GM23338 (cell line): ENCODE results near the gene KRTAP10-10. TPM values are rescaled to one million over a fixed set of nuclear protein-coding genes. Genes with fewer than 3 reads are reported as not detected.

ENCODE experiments used
- ATAC-seq: fragments of 200-7000 bp; cut with Tn5 transposase; 3 replicates; pipeline ENCODE4 v1.9.1; 2020
- DNase-seq: peaks from one replicate; pipeline ENCODE4 v3.0.0-alpha.2; 2015; ENCODE audit warnings: low spot score
- H2AFZ ChIP-seq: fragments of 200-600 bp; sonication (generic); 2 replicates; pipeline ENCODE4 v1.8.0; 2016; ENCODE audit warnings: antibody characterized with exemption, mild to moderate bottlenecking, moderate library complexity
- H3F3A ChIP-seq: fragments of 200-600 bp; sonication (generic); replicated peaks from 2 replicates; pipeline ENCODE4 v1.8.0; 2017; ENCODE audit warnings: antibody characterized with exemption, mixed run types, low read depth
- H3K27ac ChIP-seq: fragments of 200-600 bp; sonication (generic); 2 replicates; pipeline ENCODE4 v1.6.1; 2016; ENCODE audit warnings: low read depth
- H3K27me3 ChIP-seq: fragments of 200-600 bp; sonication (generic); 2 replicates; pipeline ENCODE4 v1.8.0; 2016; ENCODE audit warnings: mild to moderate bottlenecking, mixed run types, moderate library complexity; ENCODE audit not compliant: insufficient read depth
- H3K36me3 ChIP-seq: fragments of 200-600 bp; sonication (generic); 2 replicates; pipeline ENCODE4 v1.8.0; 2016; ENCODE audit warnings: mild to moderate bottlenecking; ENCODE audit not compliant: insufficient read depth
- H3K4me1 ChIP-seq: fragments of 200-600 bp; sonication (generic); 2 replicates; pipeline ENCODE4 v1.8.0; 2016; ENCODE audit warnings: mild to moderate bottlenecking, moderate library complexity; ENCODE audit not compliant: insufficient read depth
- H3K4me2 ChIP-seq: fragments of 200-600 bp; sonication (generic); 2 replicates; pipeline ENCODE4 v1.7.1; 2017; ENCODE audit warnings: mixed run types
- H3K4me3 ChIP-seq: fragments of 200-600 bp; sonication (generic); 2 replicates; pipeline ENCODE4 v1.6.1; 2016; ENCODE audit warnings: mixed run types
- H3K79me2 ChIP-seq: fragments of 200-600 bp; sonication (generic); replicated peaks from 2 replicates; pipeline ENCODE4 v1.8.0; 2017; ENCODE audit warnings: mild to moderate bottlenecking; ENCODE audit not compliant: insufficient read depth
- H3K9me2 ChIP-seq: fragments of 200-600 bp; sonication (generic); 2 replicates; pipeline ENCODE4 v1.8.0; 2017; ENCODE audit not compliant: insufficient read depth
- H4K20me1 ChIP-seq: fragments of 200-600 bp; sonication (generic); replicated peaks from 2 replicates; pipeline ENCODE4 v1.8.0; 2017; ENCODE audit warnings: mild to moderate bottlenecking; ENCODE audit not compliant: insufficient read depth
- H3K27ac Mint-ChIP-seq: 2 replicates; pipeline ENCODE4 v1.8.0; 2020; ENCODE audit warnings: inconsistent platforms, mild to moderate bottlenecking, moderate library complexity, mixed read lengths
- H3K27me3 Mint-ChIP-seq: 3 replicates; pipeline ENCODE4 v1.8.0; 2022; ENCODE audit warnings: low read depth, mild to moderate bottlenecking, moderate library complexity, mixed read lengths, inconsistent platforms; ENCODE audit not compliant: insufficient read depth, poor library complexity
- H3K36me3 Mint-ChIP-seq: 3 replicates; pipeline ENCODE4 v1.8.0; 2021; ENCODE audit warnings: low read depth, mild to moderate bottlenecking, inconsistent platforms, moderate library complexity, mixed read lengths
- H3K4me1 Mint-ChIP-seq: 3 replicates; pipeline ENCODE4 v1.8.0; 2020; ENCODE audit warnings: mild to moderate bottlenecking, inconsistent platforms, mixed read lengths
- H3K4me3 Mint-ChIP-seq: 3 replicates; pipeline ENCODE4 v1.8.0; 2021; ENCODE audit warnings: moderate library complexity, mild to moderate bottlenecking, inconsistent platforms, mixed read lengths
- H3K9me3 Mint-ChIP-seq: 3 replicates; pipeline ENCODE4 v1.8.0; 2020; ENCODE audit warnings: moderate library complexity, mild to moderate bottlenecking, inconsistent platforms, mixed read lengths
- CREB1 ChIP-seq: fragments of 250-450 bp; sonication (Bioruptor Pico); IDR thresholded peaks from 2 replicates; pipeline ENCODE4 v1.5.0; 2020; ENCODE audit warnings: low read depth, mild to moderate bottlenecking, moderate library complexity
- EZH2phosphoT487 ChIP-seq: fragments of 200-600 bp; sonication (generic); IDR thresholded peaks from one replicate; pipeline ENCODE4 v1.8.1; 2018; ENCODE audit warnings: antibody characterized with exemption; ENCODE audit not compliant: unreplicated experiment
- JUNB ChIP-seq: IDR thresholded peaks from one replicate; pipeline ENCODE4 v1.6.1; 2016; ENCODE audit warnings: antibody characterized with exemption; ENCODE audit not compliant: unreplicated experiment
- POLR2AphosphoS5 ChIP-seq: IDR thresholded peaks from 2 replicates; pipeline ENCODE4 v1.6.1; 2016; ENCODE audit warnings: antibody characterized with exemption, low read depth
- STAT1 ChIP-seq: IDR thresholded peaks from one replicate; pipeline ENCODE4 v1.6.1; 2016; ENCODE audit warnings: antibody characterized with exemption; ENCODE audit not compliant: unreplicated experiment
- ZNF114 ChIP-seq: fragments of 250-450 bp; sonication (Bioruptor Pico); IDR thresholded peaks from 2 replicates; pipeline ENCODE4 v1.5.0; 2020; ENCODE audit warnings: mild to moderate bottlenecking, moderate library complexity
- ZNF331 ChIP-seq: fragments of 250-450 bp; sonication (Bioruptor Pico); IDR thresholded peaks from 2 replicates; pipeline ENCODE4 v1.5.0; 2020; ENCODE audit warnings: low read depth, mild to moderate bottlenecking, moderate library complexity
- polyA plus RNA-seq: library from polyadenylated mRNA; unstranded; fragments of >200 nt; fragmentation: Nextera tagmentation; extraction: Ambion mirVana; gene quantifications from 2 replicates; pipeline ENCODE4 v1.2.1, GENCODE V29; 2016
- total RNA-seq: library from RNA; depleted of rRNA; stranded (reverse); fragments of >200 nt; shearing (Covaris generic); gene quantifications from 2 replicates; pipeline ENCODE4 v1.2.3, GENCODE V29; 2014
- TF ChIP-seq, protein P1 (sequence below): IDR thresholded peaks from one replicate; pipeline ENCODE4 v1.6.1; 2018; ENCODE audit warnings: antibody characterized with exemption; ENCODE audit not compliant: unreplicated experiment
- TF ChIP-seq, protein P2 (sequence below): IDR thresholded peaks from 2 replicates; pipeline ENCODE4 v1.6.1; 2016; ENCODE audit warnings: antibody characterized with exemption

The KRTAP10-10 gene
- total and polyA plus RNA-seq, 2 experiments from 2014 or later = not detected

- Histone ChIP-seq H3K4me1 (no peaks in the 10 kb centered on the region), H3K79me2 (no peaks in the 10 kb centered on the region), H3K4me3 (no peak overlapping the region), H3K27ac (no peak overlapping the region), H4K20me1 (no peaks in the 10 kb centered on the region), H3F3A (no peaks in the 10 kb centered on the region), H3K4me2 (no peak overlapping the region), H2AFZ (no peak overlapping the region), H3K27me3 (no peaks in the 10 kb centered on the region), H3K9me2 (no peaks in the 10 kb centered on the region), H3K36me3 (no peaks in the 10 kb centered on the region)
- Mint-ChIP-seq H3K27me3 (peaks cover 10% of the 10 kb centered on the region), H3K36me3 (no peaks in the 10 kb centered on the region; the same call in 2 of the 3 replicates), H3K27ac (no peak overlapping the region), H3K4me3 (no peak overlapping the region), H3K4me1 (peaks cover 3% of the 10 kb centered on the region; the same call in 2 of the 3 replicates), H3K9me3 (peaks cover 20% of the 10 kb centered on the region; the same call in 2 of the 3 replicates)
- ATAC-seq (no peak), DNase-seq (no peak)
- TF ChIP-seq CREB1 (CRISPR knock-in tag) (no peak), ZNF114 (CRISPR knock-in tag) (no peak), POLR2AphosphoS5 (no peak), ZNF331 (no peak), JUNB (no peak), EZH2phosphoT487 (no peak)
- TF ChIP-seq, protein P1, sequence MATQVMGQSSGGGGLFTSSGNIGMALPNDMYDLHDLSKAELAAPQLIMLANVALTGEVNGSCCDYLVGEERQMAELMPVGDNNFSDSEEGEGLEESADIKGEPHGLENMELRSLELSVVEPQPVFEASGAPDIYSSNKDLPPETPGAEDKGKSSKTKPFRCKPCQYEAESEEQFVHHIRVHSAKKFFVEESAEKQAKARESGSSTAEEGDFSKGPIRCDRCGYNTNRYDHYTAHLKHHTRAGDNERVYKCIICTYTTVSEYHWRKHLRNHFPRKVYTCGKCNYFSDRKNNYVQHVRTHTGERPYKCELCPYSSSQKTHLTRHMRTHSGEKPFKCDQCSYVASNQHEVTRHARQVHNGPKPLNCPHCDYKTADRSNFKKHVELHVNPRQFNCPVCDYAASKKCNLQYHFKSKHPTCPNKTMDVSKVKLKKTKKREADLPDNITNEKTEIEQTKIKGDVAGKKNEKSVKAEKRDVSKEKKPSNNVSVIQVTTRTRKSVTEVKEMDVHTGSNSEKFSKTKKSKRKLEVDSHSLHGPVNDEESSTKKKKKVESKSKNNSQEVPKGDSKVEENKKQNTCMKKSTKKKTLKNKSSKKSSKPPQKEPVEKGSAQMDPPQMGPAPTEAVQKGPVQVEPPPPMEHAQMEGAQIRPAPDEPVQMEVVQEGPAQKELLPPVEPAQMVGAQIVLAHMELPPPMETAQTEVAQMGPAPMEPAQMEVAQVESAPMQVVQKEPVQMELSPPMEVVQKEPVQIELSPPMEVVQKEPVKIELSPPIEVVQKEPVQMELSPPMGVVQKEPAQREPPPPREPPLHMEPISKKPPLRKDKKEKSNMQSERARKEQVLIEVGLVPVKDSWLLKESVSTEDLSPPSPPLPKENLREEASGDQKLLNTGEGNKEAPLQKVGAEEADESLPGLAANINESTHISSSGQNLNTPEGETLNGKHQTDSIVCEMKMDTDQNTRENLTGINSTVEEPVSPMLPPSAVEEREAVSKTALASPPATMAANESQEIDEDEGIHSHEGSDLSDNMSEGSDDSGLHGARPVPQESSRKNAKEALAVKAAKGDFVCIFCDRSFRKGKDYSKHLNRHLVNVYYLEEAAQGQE = no peak
- TF ChIP-seq, protein P2, sequence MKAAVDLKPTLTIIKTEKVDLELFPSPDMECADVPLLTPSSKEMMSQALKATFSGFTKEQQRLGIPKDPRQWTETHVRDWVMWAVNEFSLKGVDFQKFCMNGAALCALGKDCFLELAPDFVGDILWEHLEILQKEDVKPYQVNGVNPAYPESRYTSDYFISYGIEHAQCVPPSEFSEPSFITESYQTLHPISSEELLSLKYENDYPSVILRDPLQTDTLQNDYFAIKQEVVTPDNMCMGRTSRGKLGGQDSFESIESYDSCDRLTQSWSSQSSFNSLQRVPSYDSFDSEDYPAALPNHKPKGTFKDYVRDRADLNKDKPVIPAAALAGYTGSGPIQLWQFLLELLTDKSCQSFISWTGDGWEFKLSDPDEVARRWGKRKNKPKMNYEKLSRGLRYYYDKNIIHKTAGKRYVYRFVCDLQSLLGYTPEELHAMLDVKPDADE = no peak
Observed at GRCh38 chr21:44639331-44639655, 2.1 kb downstream of the KRTAP10-10 start.

GRCh38 chr21:44640761-44641160 lies 3.6 kb downstream of the KRTAP10-10 start:
- no peak overlapping the region for H3K27ac Mint-ChIP-seq
- H3K4me2 ChIP-seq = no peak overlapping the region
- no peaks in the 10 kb centered on the region for H4K20me1 ChIP-seq
- H3K27ac ChIP-seq = no peak overlapping the region
- H3K36me3 ChIP-seq = no peaks in the 10 kb centered on the region
- no peaks in the 10 kb centered on the region for H3F3A ChIP-seq
- peaks cover 10% of the 10 kb centered on the region for H3K27me3 Mint-ChIP-seq
- no peak overlapping the region for H2AFZ ChIP-seq
- no peak overlapping the region for H3K4me3 Mint-ChIP-seq
- peaks cover 3% of the 10 kb centered on the region for H3K4me1 Mint-ChIP-seq
- H3K9me3 Mint-ChIP-seq = peaks cover 32% of the 10 kb centered on the region
- H3K4me3 ChIP-seq = no peak overlapping the region
- no peak for ATAC-seq
- no peaks in the 10 kb centered on the region for H3K9me2 ChIP-seq
- no peaks in the 10 kb centered on the region for H3K27me3 ChIP-seq
- H3K36me3 Mint-ChIP-seq = peaks cover 8% of the 10 kb centered on the region; the same call in 2 of the 3 replicates
- H3K4me1 ChIP-seq = no peaks in the 10 kb centered on the region
- H3K79me2 ChIP-seq = no peaks in the 10 kb centered on the region
- DNase-seq = no peak
- TF ChIP-seq STAT1 = no peak
- TF ChIP-seq, protein P2 = no peak
- TF ChIP-seq, protein P1 = no peak
